OCI-LY1 (cell line): ENCODE measurements around the gene PTPN2.

Experiments used
- H2AFZ ChIP-seq: fragments of 200-600 bp; sonication (generic), shearing (Covaris generic); 2 replicates; pipeline ENCODE4 v1.6.0; 2014; ENCODE audit warnings: antibody characterized with exemption, mild to moderate bottlenecking, low read length
- H3F3A ChIP-seq: fragments of 200-600 bp; sonication (generic), shearing (Covaris generic); 2 replicates; pipeline ENCODE4 v1.6.0; 2014; ENCODE audit warnings: mild to moderate bottlenecking, antibody characterized with exemption, low read length, moderate library complexity; ENCODE audit not compliant: insufficient read depth
- H3K27ac ChIP-seq: fragments of 200-600 bp; sonication (generic); 2 replicates; pipeline ENCODE4 v1.5.1; 2014; ENCODE audit warnings: low read length, mixed run types, mild to moderate bottlenecking, low read depth; ENCODE audit not compliant: poor library complexity, severe bottlenecking
- H3K27me3 ChIP-seq: fragments of 200-600 bp; sonication (generic); 2 replicates; pipeline ENCODE4 v1.6.0; 2014; ENCODE audit warnings: antibody characterized with exemption, mild to moderate bottlenecking, low read length, moderate library complexity; ENCODE audit not compliant: insufficient read depth
- H3K36me3 ChIP-seq: fragments of 200-600 bp; sonication (generic); 2 replicates; pipeline ENCODE4 v1.6.1; 2014; ENCODE audit warnings: mild to moderate bottlenecking, antibody characterized with exemption, low read length, moderate library complexity, mixed read lengths; ENCODE audit not compliant: insufficient read depth
- H3K4me1 ChIP-seq: fragments of 200-600 bp; sonication (generic); 2 replicates; pipeline ENCODE4 v1.5.1; 2014; ENCODE audit warnings: mild to moderate bottlenecking, low read length, moderate library complexity; ENCODE audit not compliant: insufficient read depth, severe bottlenecking
- H3K4me2 ChIP-seq: fragments of 200-600 bp; sonication (generic), shearing (Covaris generic); 2 replicates; pipeline ENCODE4 v1.6.1; 2014; ENCODE audit warnings: low read length
- H3K4me3 ChIP-seq: fragments of 200-600 bp; sonication (generic); 2 replicates; pipeline ENCODE4 v1.5.1; 2014; ENCODE audit warnings: low read length, low read depth, mild to moderate bottlenecking, mixed read lengths; ENCODE audit not compliant: poor library complexity, severe bottlenecking
- H3K79me2 ChIP-seq: fragments of 200-600 bp; shearing (Covaris generic); 2 replicates; pipeline ENCODE4 v1.6.1; 2016; ENCODE audit warnings: mixed run types, low read length, mixed read lengths; ENCODE audit not compliant: insufficient read depth
- H3K9ac ChIP-seq: fragments of 200-600 bp; sonication (generic), shearing (Covaris generic); 2 replicates; pipeline ENCODE4 v1.6.1; 2014; ENCODE audit warnings: mild to moderate bottlenecking, low read length, mixed read lengths
- H3K9me2 ChIP-seq: fragments of 200-600 bp; sonication (generic), shearing (Covaris generic); 2 replicates; pipeline ENCODE4 v1.6.1; 2014; ENCODE audit warnings: low read depth, mild to moderate bottlenecking, low read length, mixed read lengths
- H3K9me3 ChIP-seq: fragments of 200-600 bp; shearing (Covaris generic); 2 replicates; pipeline ENCODE4 v1.6.1; 2014; ENCODE audit warnings: low read length, mixed read lengths
- H4K20me1 ChIP-seq: fragments of 200-600 bp; sonication (generic), shearing (Covaris generic); 2 replicates; pipeline ENCODE4 v1.6.0; 2016; ENCODE audit warnings: mild to moderate bottlenecking, low read length; ENCODE audit not compliant: insufficient read depth
- CTCF ChIP-seq: fragments of 200-600 bp; sonication (generic), shearing (Covaris generic); IDR thresholded peaks from 2 replicates; pipeline ENCODE4 v1.5.1; 2017; ENCODE audit warnings: mild to moderate bottlenecking, antibody characterized with exemption, low read length, moderate library complexity, mixed read lengths
- EZH2 ChIP-seq: fragments of 200-600 bp; sonication (generic), shearing (Covaris generic); IDR thresholded peaks from 2 replicates; pipeline ENCODE4 v1.8.0; 2017; ENCODE audit warnings: borderline replicate concordance, mixed run types, mild to moderate bottlenecking, antibody characterized with exemption, low read length, moderate library complexity, mixed read lengths

Gene PTPN2

GRCh38 chr18:12754511-12754910, 129.5 kb downstream of the PTPN2 start:
- Histone ChIP-seq H3K9me2 (no peaks in the 10 kb centered on the region), H3K9ac (no peak overlapping the region), H4K20me1 (no peaks in the 10 kb centered on the region), H3K27me3 (peaks cover 6% of the 10 kb centered on the region; the same call in 1 of the 2 replicates), H3K79me2 (no peaks in the 10 kb centered on the region), H3F3A (no peaks in the 10 kb centered on the region), H3K4me3 (no peak overlapping the region), H3K4me2 (no peak overlapping the region), H2AFZ (no peak overlapping the region), H3K27ac (no peak overlapping the region), H3K9me3 (no peaks in the 10 kb centered on the region), H3K4me1 (peaks cover 17% of the 10 kb centered on the region), H3K36me3 (no peaks in the 10 kb centered on the region)
- TF ChIP-seq EZH2: no peak
- no peak for TF ChIP-seq CTCF

- no peaks in the 10 kb centered on the region for H3K36me3 ChIP-seq
- H3F3A ChIP-seq: no peaks in the 10 kb centered on the region
- no peak overlapping the region for H3K4me3 ChIP-seq
- TF ChIP-seq EZH2 (no peak), CTCF (no peak)
- H3K27me3 ChIP-seq: peaks cover 6% of the 10 kb centered on the region; the same call in 1 of the 2 replicates
- H3K9me3 ChIP-seq: no peaks in the 10 kb centered on the region
- H3K9me2 ChIP-seq: no peaks in the 10 kb centered on the region
- H4K20me1 ChIP-seq: no peaks in the 10 kb centered on the region
- H3K9ac ChIP-seq: no peak overlapping the region
- H2AFZ ChIP-seq: no peak overlapping the region
- no peak overlapping the region for H3K27ac ChIP-seq
- peaks cover 25% of the 10 kb centered on the region for H3K4me1 ChIP-seq
- H3K4me2 ChIP-seq: no peak overlapping the region
- no peaks in the 10 kb centered on the region for H3K79me2 ChIP-seq
Measured at GRCh38 chr18:12751891-12752290, 132.1 kb downstream of the PTPN2 start.

- H3K4me3 ChIP-seq: no peak overlapping the region
Measured at GRCh38 chr18:12751503-12751884, 132.5 kb downstream of the PTPN2 start.

More at GRCh38 chr18:12751503-12751884, 132.5 kb downstream of the PTPN2 start:
- H3K79me2 ChIP-seq: no peaks in the 10 kb centered on the region
- no peaks in the 10 kb centered on the region for H4K20me1 ChIP-seq
- peaks cover 6% of the 10 kb centered on the region; the same call in 1 of the 2 replicates for H3K27me3 ChIP-seq
- no peak overlapping the region for H2AFZ ChIP-seq
- no peak overlapping the region for H3K9ac ChIP-seq
- TF ChIP-seq EZH2 (no peak), CTCF (no peak)
- no peaks in the 10 kb centered on the region for H3K9me2 ChIP-seq
- no peaks in the 10 kb centered on the region for H3K36me3 ChIP-seq
- H3K4me2 ChIP-seq: no peak overlapping the region
- no peaks in the 10 kb centered on the region for H3K9me3 ChIP-seq
- no peak overlapping the region for H3K27ac ChIP-seq
- H3K4me1 ChIP-seq: peaks cover 25% of the 10 kb centered on the region
- no peaks in the 10 kb centered on the region for H3F3A ChIP-seq
